ENCODE data around the gene CNP. TPM values are rescaled to one million over a fixed set of nuclear protein-coding genes. Genes with fewer than 3 reads are reported as not detected.
A peak's percentile ranks its signal among the peaks of the same experiment; 100 is the strongest.
"Not testable (repeated sequence)": the region's sequence is repeated elsewhere in the genome, so short reads cannot be mapped to it uniquely, and the experiment has no call there.

CNP gene
- total RNA-seq, 1 experiment from 2014 or later: 66.7 TPM

- DNase-seq (ENCODE audit: low read depth): no peak
These were observed 35.7 kb downstream of the CNP start for GRCh38 chr17:42002175-42002791.

- no peak for DNase-seq (ENCODE audit: low read depth)
These were observed 36.3 kb downstream of the CNP start for GRCh38 chr17:42002792-42003301.

- no peak for DNase-seq (ENCODE audit: low read depth)
These were observed 38.6 kb downstream of the CNP start for GRCh38 chr17:42005166-42005565.

- DNase-seq (ENCODE audit: low read depth): no peak
These were observed 42.6 kb downstream of the CNP start for GRCh38 chr17:42009170-42009569.

- peak; percentile 81 for DNase-seq (ENCODE audit: low read depth)
These were observed 43.7 kb downstream of the CNP start for GRCh38 chr17:42010266-42010680.

- DNase-seq (ENCODE audit: low read depth): peak; percentile 66
These were observed 44.4 kb downstream of the CNP start for GRCh38 chr17:42010898-42011516.

GRCh38 chr17:42012363-42012762, 45.8 kb downstream of the CNP start:
- not testable (repeated sequence) for DNase-seq (ENCODE audit: low read depth)

GRCh38 chr17:42013740-42014139, 47.1 kb downstream of the CNP start:
- DNase-seq (ENCODE audit: low read depth): not testable (repeated sequence)

GRCh38 chr17:42016411-42016831, 49.8 kb downstream of the CNP start:
- DNase-seq (ENCODE audit: low read depth): no peak

GRCh38 chr17:42016941-42017865, 50.6 kb downstream of the CNP start, which contains the start of gene DNAJC7:
Gene DNAJC7 (minus strand): TSS chr17:42017439. CDS start chr17:42017416, 23 bp downstream.
- peak; percentile 93 for DNase-seq (ENCODE audit: low read depth)

GRCh38 chr17:42017866-42018200, 51.2 kb downstream of the CNP start:
- no peak for DNase-seq (ENCODE audit: low read depth)

- DNase-seq (ENCODE audit: low read depth): peak; percentile 55
These were observed 51.7 kb downstream of the CNP start for GRCh38 chr17:42018339-42018738.

GRCh38 chr17:42018988-42019387, 52.4 kb downstream of the CNP start:
- DNase-seq (ENCODE audit: low read depth): no peak

GRCh38 chr17:42019509-42020404, 53.2 kb downstream of the CNP start, which contains the start of gene NKIRAS2:
Gene NKIRAS2 (plus strand): TSS chr17:42020090. CDS start chr17:42021578, 1,488 bp downstream.
- peak; percentile 83 for DNase-seq (ENCODE audit: low read depth)

- not testable (repeated sequence) for DNase-seq (ENCODE audit: low read depth)
These were observed 54.2 kb downstream of the CNP start for GRCh38 chr17:42020845-42021244.

- DNase-seq (ENCODE audit: low read depth): no peak
These were observed 57.1 kb downstream of the CNP start for GRCh38 chr17:42023524-42024349.

- no peak for DNase-seq (ENCODE audit: low read depth)
These were observed 58.6 kb downstream of the CNP start for GRCh38 chr17:42025191-42025579.

- no peak for DNase-seq (ENCODE audit: low read depth)
These were observed 59.3 kb downstream of the CNP start for GRCh38 chr17:42025936-42026335.

GRCh38 chr17:42026857-42027589, 60.4 kb downstream of the CNP start:
- no peak for DNase-seq (ENCODE audit: low read depth)
